Thymus (tissue), 11 donors: ENCODE results near the gene MXI1. TPM values are rescaled to one million over a fixed set of nuclear protein-coding genes. Genes with fewer than 3 reads are reported as not detected.

Source experiments
- DNase-seq, 9 donors: peaks; one replicate each; pipeline ENCODE4 v3.0.0-alpha.2; 2013; ENCODE audit warnings: low spot score in 9 of 9, low read depth in 6 of 9, missing footprints in 1 of 9
- H3K27ac ChIP-seq, 2 donors: one replicate each; pipeline ENCODE4 v1.5.1; 2013; ENCODE audit warnings: control low read depth in 1 of 2, low read depth in 1 of 2, low read length in 1 of 2, mild to moderate bottlenecking in 1 of 2, moderate library complexity in 1 of 2
- H3K27me3 ChIP-seq, 2 donors: one replicate each; pipeline ENCODE4 v1.5.1; 2013; ENCODE audit warnings: low read length in 1 of 2; ENCODE audit not compliant: control insufficient read depth in 2 of 2, insufficient read depth in 1 of 2
- H3K36me3 ChIP-seq, 2 donors: one replicate each; pipeline ENCODE4 v1.5.1; 2013; ENCODE audit warnings: low read length in 1 of 2, mild to moderate bottlenecking in 1 of 2, moderate library complexity in 1 of 2; ENCODE audit not compliant: control insufficient read depth in 2 of 2, insufficient read depth in 2 of 2
- H3K4me1 ChIP-seq, 2 donors: one replicate each; pipeline ENCODE4 v1.5.1; 2013; ENCODE audit warnings: low read length in 2 of 2; ENCODE audit not compliant: control insufficient read depth in 2 of 2, insufficient read depth in 2 of 2
- H3K4me3 ChIP-seq, 2 donors: one replicate each; pipeline ENCODE4 v1.5.1; 2013; ENCODE audit warnings: low read length in 2 of 2, control low read depth in 1 of 2, mild to moderate bottlenecking in 1 of 2
- H3K9me3 ChIP-seq, 2 donors: one replicate each; pipeline ENCODE4 v1.5.1; 2013; ENCODE audit warnings: low read length in 1 of 2, mild to moderate bottlenecking in 1 of 2; ENCODE audit not compliant: control insufficient read depth in 2 of 2, insufficient read depth in 1 of 2
- WGBS: extraction: QIAGEN DNeasy Blood & Tissue Kit; methylation state at CpG from one replicate; pipeline ENCODE4 v1.1.7; 2013; 5-methylcytosine and 5-hydroxymethylcytosine counted together
- polyA plus RNA-seq: library from polyadenylated mRNA; stranded (reverse); fragments of 200-250 nt; gene quantifications from one replicate; pipeline ENCODE4 v1.2.3, GENCODE V29; 2013
- total RNA-seq: library from RNA; stranded (reverse); fragments of 120-200 nt; gene quantifications from one replicate; pipeline ENCODE4 v1.2.4, GENCODE V29; 2013
- donor health status: healthy.

Gene MXI1
- total and polyA plus RNA-seq, 2 donors = 14.7 to 44.1 TPM

- Histone ChIP-seq H3K36me3 (no peaks in the 10 kb centered on the region), H3K27me3 (peaks cover 9 to 64% of the 10 kb centered on the region in 2 donors), H3K9me3 (peaks cover 0 to 3% of the 10 kb centered on the region in 2 donors), H3K4me3 (peak overlapping the region; percentile 61 to 65), H3K4me1 (peaks cover 15 to 61% of the 10 kb centered on the region in 2 donors), H3K27ac (peak overlapping the region; percentile 69 to 86)
- under 1% methylated on average over 63 of the region's 63 CpGs for WGBS
- peak in 3 of 9 donors; percentile 27 to 56 (median 35) for DNase-seq
Observed at GRCh38 chr10:110209926-110210673, 2.7 kb downstream of the MXI1 start.

- Histone ChIP-seq H3K9me3 (peaks cover 0 to 3% of the 10 kb centered on the region in 2 donors), H3K27ac (peak overlapping the region; percentile 69 to 86), H3K4me3 (peak overlapping the region; percentile 59 to 65), H3K4me1 (peaks cover 15 to 64% of the 10 kb centered on the region in 2 donors), H3K27me3 (peaks cover 6 to 62% of the 10 kb centered on the region in 2 donors), H3K36me3 (no peaks in the 10 kb centered on the region)
- peak in 8 of 9 donors; percentile 74 to 91 (median 86) for DNase-seq
- under 1% methylated on average over 61 of the region's 61 CpGs for WGBS
Observed at GRCh38 chr10:110210674-110211464, 3.5 kb downstream of the MXI1 start.

GRCh38 chr10:110211465-110211843 is 4.0 kb downstream of the MXI1 start:
- Histone ChIP-seq H3K27me3 (peaks cover 4 to 57% of the 10 kb centered on the region in 2 donors), H3K36me3 (no peaks in the 10 kb centered on the region), H3K4me1 (peaks cover 15 to 64% of the 10 kb centered on the region in 2 donors), H3K27ac (peak overlapping the region; percentile 6 to 75), H3K4me3 (peak overlapping the region; percentile 59 to 65), H3K9me3 (no peaks in the 10 kb centered on the region)
- 6% methylated on average over 10 of the region's 10 CpGs for WGBS
- no peak for DNase-seq

- peak in 4 of 9 donors; percentile 26 to 68 (median 46) for DNase-seq
- Histone ChIP-seq H3K4me3 (peak overlapping the region in 1 of 2 donors; percentile 8), H3K36me3 (no peaks in the 10 kb centered on the region), H3K27ac (peak overlapping the region; percentile 33 to 50), H3K9me3 (no peaks in the 10 kb centered on the region), H3K27me3 (peaks cover 0 to 48% of the 10 kb centered on the region in 2 donors), H3K4me1 (peaks cover 10 to 56% of the 10 kb centered on the region in 2 donors)
- 68% methylated on average over 5 of the region's 5 CpGs for WGBS
Observed at GRCh38 chr10:110212119-110213006, 5.0 kb downstream of the MXI1 start.

GRCh38 chr10:110214371-110214826 is 7.0 kb downstream of the MXI1 start:
- peaks cover 10 to 46% of the 10 kb centered on the region in 2 donors for H3K4me1 ChIP-seq
- H3K9me3 ChIP-seq = no peaks in the 10 kb centered on the region
- H3K27me3 ChIP-seq = peaks cover 0 to 29% of the 10 kb centered on the region in 2 donors
- H3K4me3 ChIP-seq = no peak overlapping the region
- DNase-seq = peak in 1 of 9 donors; percentile 35
- no peak overlapping the region for H3K27ac ChIP-seq
- H3K36me3 ChIP-seq = no peaks in the 10 kb centered on the region
- 7% methylated on average over 3 of the region's 3 CpGs for WGBS

GRCh38 chr10:110215286-110216170 is 8.1 kb downstream of the MXI1 start:
- Histone ChIP-seq H3K27me3 (peaks cover 0 to 19% of the 10 kb centered on the region in 2 donors), H3K9me3 (no peaks in the 10 kb centered on the region), H3K4me1 (peaks cover 10 to 36% of the 10 kb centered on the region in 2 donors), H3K4me3 (no peak overlapping the region), H3K27ac (peak overlapping the region in 1 of 2 donors; percentile 9), H3K36me3 (no peaks in the 10 kb centered on the region)
- 83% methylated on average over 5 of the region's 5 CpGs for WGBS
- no peak for DNase-seq

- no peak overlapping the region for H3K4me3 ChIP-seq
- peaks cover 7 to 31% of the 10 kb centered on the region in 2 donors for H3K4me1 ChIP-seq
- H3K27ac ChIP-seq = no peak overlapping the region
- no peaks in the 10 kb centered on the region for H3K9me3 ChIP-seq
- H3K36me3 ChIP-seq = no peaks in the 10 kb centered on the region
- no peak for DNase-seq
- peaks cover 0 to 12% of the 10 kb centered on the region in 2 donors for H3K27me3 ChIP-seq
Observed at GRCh38 chr10:110216240-110216639, 8.8 kb downstream of the MXI1 start.
